Embryonic facial prominence (tissue), 1 donor: ENCODE measurements around the gene GPR137B.

Experiments
- DNase-seq: peaks from one replicate; pipeline ENCODE4 v3.0.0-alpha.2; 2016; ENCODE audit errors: extremely low spot score

GPR137B gene

DNA sequence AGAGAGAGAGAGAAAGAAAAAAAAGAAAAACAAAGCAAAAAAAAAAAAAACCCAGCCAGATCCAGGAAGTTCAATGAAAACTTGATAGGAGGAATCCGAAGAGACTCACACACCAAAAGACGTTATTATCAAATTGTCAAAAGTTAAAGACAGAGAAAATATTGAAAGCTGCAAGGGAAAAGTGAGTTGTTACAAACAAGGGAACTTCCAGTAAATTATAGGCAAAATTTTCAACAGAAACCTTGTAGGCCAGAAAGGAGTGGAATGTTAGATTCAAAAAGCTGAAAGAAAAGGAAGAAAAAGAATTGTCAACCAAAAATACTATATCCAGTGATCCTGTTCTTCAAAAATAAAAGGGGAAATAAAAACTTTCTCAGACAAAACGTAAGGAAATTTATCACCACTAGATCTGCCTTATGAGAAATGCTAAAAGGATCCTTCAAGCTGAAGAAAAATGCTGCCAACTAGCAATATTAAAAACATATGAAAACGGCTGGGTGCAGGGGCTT is 115.8 kb downstream of the GPR137B start:
- no peak for DNase-seq
